Ovary (tissue), 3 donors: ENCODE data around the gene LCN12.

ENCODE experiments used
- EP300 ChIP-seq: sonication (generic); formaldehyde crosslinking; IDR thresholded peaks from one replicate; pipeline ENCODE4 v1.6.1; 2017; ENCODE audit warnings: antibody characterized with exemption
- TF ChIP-seq, protein P1 (sequence below), 3 donors: fragments of 450-650 bp in 2 of 3; fragments of 200-600 bp in 1 of 3; IDR thresholded peaks; one replicate each; pipeline versions ENCODE4 v1.5.1 to v1.8.0; 2016 to 2022; ENCODE audit warnings: antibody characterized with exemption in 3 of 3, mild to moderate bottlenecking in 1 of 3
- donor health status: DM: no; HTN: no; CAD: no.

DNA sequence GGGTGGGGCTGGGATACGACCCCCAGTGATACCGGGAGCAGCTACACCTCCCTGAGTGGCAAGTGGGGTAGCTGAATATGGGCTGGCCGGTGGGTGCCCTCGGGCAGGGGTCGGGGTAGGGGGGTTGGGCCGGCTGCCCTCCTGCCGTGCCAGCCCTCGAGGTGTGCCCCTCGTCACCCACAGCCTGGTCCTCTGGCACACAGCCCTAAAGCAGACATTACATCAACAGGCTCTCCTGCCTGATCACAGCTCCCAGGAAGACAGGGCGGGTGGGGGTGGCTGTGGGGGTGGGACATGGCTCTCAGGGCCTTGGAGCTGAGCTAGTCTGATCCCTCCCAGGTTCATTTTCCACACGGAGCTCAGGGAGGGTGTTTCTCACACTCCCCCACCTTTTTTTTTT is 30.8 kb upstream of the LCN12 start:
- TF ChIP-seq, protein P1, sequence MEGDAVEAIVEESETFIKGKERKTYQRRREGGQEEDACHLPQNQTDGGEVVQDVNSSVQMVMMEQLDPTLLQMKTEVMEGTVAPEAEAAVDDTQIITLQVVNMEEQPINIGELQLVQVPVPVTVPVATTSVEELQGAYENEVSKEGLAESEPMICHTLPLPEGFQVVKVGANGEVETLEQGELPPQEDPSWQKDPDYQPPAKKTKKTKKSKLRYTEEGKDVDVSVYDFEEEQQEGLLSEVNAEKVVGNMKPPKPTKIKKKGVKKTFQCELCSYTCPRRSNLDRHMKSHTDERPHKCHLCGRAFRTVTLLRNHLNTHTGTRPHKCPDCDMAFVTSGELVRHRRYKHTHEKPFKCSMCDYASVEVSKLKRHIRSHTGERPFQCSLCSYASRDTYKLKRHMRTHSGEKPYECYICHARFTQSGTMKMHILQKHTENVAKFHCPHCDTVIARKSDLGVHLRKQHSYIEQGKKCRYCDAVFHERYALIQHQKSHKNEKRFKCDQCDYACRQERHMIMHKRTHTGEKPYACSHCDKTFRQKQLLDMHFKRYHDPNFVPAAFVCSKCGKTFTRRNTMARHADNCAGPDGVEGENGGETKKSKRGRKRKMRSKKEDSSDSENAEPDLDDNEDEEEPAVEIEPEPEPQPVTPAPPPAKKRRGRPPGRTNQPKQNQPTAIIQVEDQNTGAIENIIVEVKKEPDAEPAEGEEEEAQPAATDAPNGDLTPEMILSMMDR (IDR thresholded peaks at IDR 0.05), result no peak
- no peak for TF ChIP-seq EP300
